ENCODE data around the gene CCZ1B. TPM values are rescaled to one million over a fixed set of nuclear protein-coding genes. Genes with fewer than 3 reads are reported as not detected.
"Not testable (repeated sequence)": the region's sequence is repeated elsewhere in the genome, so short reads cannot be mapped to it uniquely, and the experiment has no call there.

The CCZ1B gene
- total RNA-seq, result 10 to 100 TPM; 60.1 to 95.5 (median 85.1) TPM
- total RNA-seq (2013), result 88.0 TPM
- 16.2 to 32.1 (median 22.8) reads per million in 29 experiments for total RNA-seq

DNA sequence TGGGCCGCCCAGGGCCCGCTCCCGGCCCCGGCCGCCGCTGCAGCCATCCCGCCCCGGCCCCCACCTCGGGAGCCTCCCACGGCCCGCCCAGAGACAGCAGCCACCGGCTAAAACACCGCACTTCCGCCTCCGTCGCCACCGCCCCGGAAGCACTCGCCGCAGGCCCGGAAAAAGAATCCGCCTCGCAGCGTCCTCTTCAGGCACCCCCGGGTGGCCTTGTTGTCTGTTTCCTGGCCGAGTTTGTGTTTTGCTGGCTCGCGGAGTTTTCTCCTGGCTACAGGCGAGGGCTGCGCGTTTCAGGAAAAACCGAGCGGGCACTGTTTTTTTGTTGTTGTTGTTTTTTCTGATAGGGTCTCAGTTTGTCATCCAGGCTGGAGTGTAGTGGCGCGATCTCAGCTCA lies at the start of gene CCZ1B:
Gene CCZ1B (minus strand): TSS at position 125 of the 400 bp plus-strand sequence. CDS start 78 bp downstream, at position 47.
- H3K36me3 ChIP-seq (ENCODE audit: control insufficient read depth in 2 of 2, extremely low read depth in 1 of 2, insufficient read depth in 1 of 2, low read length in 1 of 2); H3K4me1 ChIP-seq (ENCODE audit: control insufficient read depth in 1 of 2, extremely low read depth in 1 of 2, insufficient read depth in 2 of 2, low read length in 2 of 2); H3K9me3 ChIP-seq; H3K27me3 Mint-ChIP-seq; CTCF ChIA-PET; POLR2A ChIA-PET; H3K36me3 Mint-ChIP-seq; H3K27me3 ChIP-seq (replicated peaks in 1 of 2; ENCODE audit: control insufficient read depth in 2 of 2, extremely low read depth in 1 of 2, insufficient read depth in 2 of 2, low read length in 1 of 2); H3K9me3 Mint-ChIP-seq: not testable (repeated sequence)
- peak within 1 kb of the TSS; percentile 92 to 95 for H3K27ac Mint-ChIP-seq
- Histone ChIP-seq H3K27ac (ENCODE audit: low read length) (peak within 1 kb of the TSS; percentile 55), H3K4me3 (ENCODE audit: control insufficient read depth in 1 of 2, extremely low read depth in 1 of 2, low read length in 1 of 2) (peak within 1 kb of the TSS; percentile 23 to 49)
- H3K4me1 Mint-ChIP-seq, result peaks cover 0 to 13% (median 12%) of the 10 kb centered on the region in 3 donors
- WGBS (ENCODE audit: insufficient coverage), result 2% methylated on average over 18 of the region's 35 CpGs
- peak; percentile 72 to 90 (median 85) for DNase-seq
- ATAC-seq (replicated peaks in 1 of 4), result peak; percentile 92 to 98 (median 94)
- peak within 1 kb of the TSS; percentile 90 to 92 (median 91) for H3K4me3 Mint-ChIP-seq

DNA sequence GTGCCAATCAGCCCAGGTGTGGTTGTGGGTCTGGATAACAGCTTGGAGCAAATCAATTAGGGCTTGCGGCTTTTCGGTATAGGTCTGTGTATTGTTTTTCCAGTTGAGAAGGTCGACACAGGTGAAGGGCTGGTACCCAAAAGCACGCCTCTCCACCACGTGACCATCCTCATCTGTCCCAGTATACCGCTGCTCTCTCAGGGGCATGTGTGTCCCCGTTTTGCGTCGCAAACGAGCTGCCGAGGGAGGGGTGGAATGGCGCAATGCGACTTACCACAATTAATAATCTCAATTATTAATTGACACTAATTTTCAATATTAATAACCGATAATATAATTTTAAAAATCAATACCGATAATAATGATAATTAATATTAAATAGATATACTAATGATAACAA lies 48.9 kb upstream of the CCZ1B start:
- H3K27me3 ChIP-seq (replicated peaks in 1 of 2; ENCODE audit: control insufficient read depth in 2 of 2, extremely low read depth in 1 of 2, insufficient read depth in 2 of 2, low read length in 1 of 2); ATAC-seq (replicated peaks in 1 of 4); DNase-seq; H3K9me3 ChIP-seq; H3K27ac Mint-ChIP-seq; CTCF ChIA-PET; H3K36me3 Mint-ChIP-seq; POLR2A ChIA-PET; H3K4me1 Mint-ChIP-seq; H3K4me3 ChIP-seq (ENCODE audit: control insufficient read depth in 1 of 2, extremely low read depth in 1 of 2, low read length in 1 of 2); H3K36me3 ChIP-seq (ENCODE audit: control insufficient read depth in 2 of 2, extremely low read depth in 1 of 2, insufficient read depth in 1 of 2, low read length in 1 of 2); H3K4me3 Mint-ChIP-seq; H3K27ac ChIP-seq (ENCODE audit: low read length); H3K4me1 ChIP-seq (ENCODE audit: control insufficient read depth in 1 of 2, extremely low read depth in 1 of 2, insufficient read depth in 2 of 2, low read length in 2 of 2); H3K9me3 Mint-ChIP-seq: not testable (repeated sequence)
- WGBS (ENCODE audit: insufficient coverage), result 75% methylated on average over 2 of the region's 15 CpGs
- H3K27me3 Mint-ChIP-seq, result peaks cover 16 to 18% of the 10 kb centered on the region in 2 donors

DNA sequence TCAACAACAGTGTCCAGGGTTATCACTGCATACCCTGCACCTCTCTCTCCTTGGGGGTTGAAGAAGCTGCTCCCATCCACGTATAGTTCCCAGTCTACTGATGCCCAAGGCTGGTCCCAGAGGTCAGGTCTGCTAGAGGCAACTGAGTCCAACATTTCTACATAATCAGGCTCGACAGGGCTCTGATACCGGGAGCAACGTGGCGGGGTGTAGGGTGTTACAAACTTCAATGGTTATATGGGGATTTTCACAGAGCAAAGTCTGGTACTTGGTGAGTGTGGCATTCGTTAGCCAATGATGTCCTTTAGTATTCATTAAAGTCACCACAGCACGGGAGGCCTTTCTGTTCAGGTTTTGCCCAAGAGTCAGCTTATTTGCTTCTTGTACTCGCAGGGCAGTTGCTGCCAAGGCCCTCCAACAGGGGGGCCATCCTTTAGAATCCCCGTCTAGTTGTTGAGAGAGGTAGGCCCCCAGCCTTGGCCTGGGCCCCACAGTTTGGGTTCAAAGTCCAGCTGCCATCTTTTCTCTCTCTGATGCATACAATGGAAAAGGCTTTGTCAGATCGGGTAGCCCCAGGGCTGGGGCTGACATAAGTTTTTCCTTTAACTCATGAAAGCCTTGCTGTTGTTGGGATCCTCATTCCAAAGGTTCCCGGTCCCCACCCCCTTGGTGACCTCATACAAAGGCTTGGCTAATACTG lies 46.3 kb upstream of the CCZ1B start:
- peaks cover 10 to 18% of the 10 kb centered on the region in 2 donors for H3K27me3 Mint-ChIP-seq
- H3K27me3 ChIP-seq (replicated peaks in 1 of 2; ENCODE audit: control insufficient read depth in 2 of 2, extremely low read depth in 1 of 2, insufficient read depth in 2 of 2, low read length in 1 of 2); H3K36me3 ChIP-seq (ENCODE audit: control insufficient read depth in 2 of 2, extremely low read depth in 1 of 2, insufficient read depth in 1 of 2, low read length in 1 of 2); H3K9me3 ChIP-seq; ATAC-seq (replicated peaks in 1 of 4); H3K4me3 ChIP-seq (ENCODE audit: control insufficient read depth in 1 of 2, extremely low read depth in 1 of 2, low read length in 1 of 2); H3K4me1 ChIP-seq (ENCODE audit: control insufficient read depth in 1 of 2, extremely low read depth in 1 of 2, insufficient read depth in 2 of 2, low read length in 2 of 2); CTCF ChIA-PET; H3K27ac Mint-ChIP-seq; H3K4me3 Mint-ChIP-seq; DNase-seq; H3K9me3 Mint-ChIP-seq; H3K27ac ChIP-seq (ENCODE audit: low read length); H3K36me3 Mint-ChIP-seq; H3K4me1 Mint-ChIP-seq: not testable (repeated sequence)
- WGBS (ENCODE audit: insufficient coverage), result 76% methylated on average over 6 of the region's 11 CpGs
- POLR2A ChIA-PET, result interaction anchor here in 1 of 2 donors (0.5 kb wide), 1 partner anchor 1026 kb away, joined by 4 read pairs; no protein-coding TSS in a partner anchor

DNA sequence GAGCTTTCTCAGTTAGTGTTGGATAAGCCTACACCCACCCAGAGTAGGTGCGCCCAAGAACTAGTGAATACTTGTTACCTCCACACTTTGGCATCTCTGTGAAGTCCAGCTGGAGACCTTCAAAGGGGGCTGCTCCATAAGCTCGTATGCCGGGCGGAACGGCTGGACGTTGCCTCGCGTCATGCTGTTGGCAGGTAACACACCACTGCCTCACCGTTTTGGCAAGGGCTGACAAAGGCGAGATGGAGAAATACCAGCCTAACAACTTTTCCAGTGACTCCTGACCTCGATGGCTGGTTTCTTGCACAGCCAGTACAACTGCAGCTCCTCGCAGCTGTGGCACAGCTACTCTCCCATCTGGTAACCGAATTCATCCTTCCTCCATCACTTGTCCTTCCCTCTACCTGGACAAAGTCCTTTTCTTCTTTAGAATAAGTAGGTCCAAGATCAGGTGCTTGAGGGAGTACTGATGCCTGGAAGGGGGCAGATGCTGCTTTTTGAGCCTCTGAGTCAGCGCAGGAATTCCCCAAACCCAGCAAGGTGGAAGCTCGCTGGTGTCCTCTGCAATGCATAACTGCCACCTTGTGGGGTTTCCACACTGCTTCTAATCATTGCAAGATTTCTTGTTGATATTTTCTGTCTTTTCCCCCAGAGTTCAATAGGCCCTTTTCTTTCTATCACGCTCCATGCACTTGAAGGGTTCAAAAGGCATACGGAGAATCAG lies 45.5 kb upstream of the CCZ1B start:
- WGBS (ENCODE audit: insufficient coverage), result 91% methylated on average over 13 of the region's 17 CpGs
- H3K4me1 Mint-ChIP-seq; ATAC-seq (replicated peaks in 1 of 4): not testable (repeated sequence)

DNA sequence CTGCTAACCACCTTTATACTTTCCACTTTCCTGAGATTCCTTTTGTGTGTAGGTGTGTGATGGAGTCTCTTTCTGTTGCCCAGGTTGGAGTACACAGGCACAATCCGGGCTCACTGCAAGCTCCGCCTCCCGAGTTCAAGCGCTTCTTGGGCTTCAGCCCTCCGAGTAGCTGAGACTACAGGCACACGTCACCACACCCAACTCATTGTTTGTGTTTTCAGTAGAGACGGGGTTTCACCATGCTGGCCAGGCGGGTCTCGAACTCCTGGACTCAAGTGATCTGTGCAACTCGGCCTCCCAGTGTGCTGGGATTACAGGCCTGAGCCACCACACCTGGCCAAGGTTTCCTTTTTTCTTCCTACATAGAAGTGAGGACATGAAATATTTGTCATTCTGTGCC lies 38.7 kb upstream of the CCZ1B start:
- H3K27ac ChIP-seq (ENCODE audit: low read length); H3K36me3 ChIP-seq (ENCODE audit: control insufficient read depth in 2 of 2, extremely low read depth in 1 of 2, insufficient read depth in 1 of 2, low read length in 1 of 2); H3K4me1 ChIP-seq (ENCODE audit: control insufficient read depth in 1 of 2, extremely low read depth in 1 of 2, insufficient read depth in 2 of 2, low read length in 2 of 2); H3K9me3 ChIP-seq; H3K36me3 Mint-ChIP-seq; H3K9me3 Mint-ChIP-seq; H3K27ac Mint-ChIP-seq; POLR2A ChIA-PET; CTCF ChIA-PET; H3K4me1 Mint-ChIP-seq; H3K4me3 Mint-ChIP-seq; ATAC-seq (replicated peaks in 1 of 4); DNase-seq; H3K27me3 ChIP-seq (replicated peaks in 1 of 2; ENCODE audit: control insufficient read depth in 2 of 2, extremely low read depth in 1 of 2, insufficient read depth in 2 of 2, low read length in 1 of 2); H3K4me3 ChIP-seq (ENCODE audit: control insufficient read depth in 1 of 2, extremely low read depth in 1 of 2, low read length in 1 of 2): not testable (repeated sequence)
- peaks cover 19% of the 10 kb centered on the region in 2 donors for H3K27me3 Mint-ChIP-seq
- WGBS (ENCODE audit: insufficient coverage), result 69% methylated on average over 4 of the region's 10 CpGs

More for the DNA sequence above, 45.5 kb upstream of the CCZ1B start:
- H3K9me3 ChIP-seq; H3K4me3 ChIP-seq (ENCODE audit: control insufficient read depth in 1 of 2, extremely low read depth in 1 of 2, low read length in 1 of 2); H3K4me1 ChIP-seq (ENCODE audit: control insufficient read depth in 1 of 2, extremely low read depth in 1 of 2, insufficient read depth in 2 of 2, low read length in 2 of 2); H3K27me3 ChIP-seq (replicated peaks in 1 of 2; ENCODE audit: control insufficient read depth in 2 of 2, extremely low read depth in 1 of 2, insufficient read depth in 2 of 2, low read length in 1 of 2); H3K36me3 ChIP-seq (ENCODE audit: control insufficient read depth in 2 of 2, extremely low read depth in 1 of 2, insufficient read depth in 1 of 2, low read length in 1 of 2); DNase-seq; H3K27ac Mint-ChIP-seq; CTCF ChIA-PET; H3K27ac ChIP-seq (ENCODE audit: low read length); H3K9me3 Mint-ChIP-seq; H3K4me3 Mint-ChIP-seq; POLR2A ChIA-PET; H3K36me3 Mint-ChIP-seq: not testable (repeated sequence)
- peaks cover 14 to 18% of the 10 kb centered on the region in 2 donors for H3K27me3 Mint-ChIP-seq

DNA sequence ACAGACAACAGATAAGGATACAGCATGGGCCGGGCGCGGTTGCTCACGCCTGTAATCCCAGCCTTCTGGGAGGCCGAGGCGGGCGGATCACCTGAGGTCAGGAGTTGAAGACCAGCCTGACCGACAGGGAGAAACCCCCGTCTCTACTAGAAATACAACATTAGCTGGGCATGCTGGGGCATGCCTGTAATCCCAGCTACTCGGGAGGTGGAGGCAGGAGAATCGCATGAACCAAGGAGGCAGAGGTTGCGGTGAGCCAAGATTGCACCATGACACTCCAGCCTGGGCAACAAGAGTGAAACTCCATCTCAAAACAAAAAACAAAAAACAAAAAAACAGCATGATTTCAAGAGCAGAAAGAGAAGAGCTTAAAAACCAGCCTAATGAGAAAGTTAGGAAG lies 38.1 kb upstream of the CCZ1B start:
- POLR2A ChIA-PET; H3K36me3 Mint-ChIP-seq; ATAC-seq (replicated peaks in 1 of 4); H3K36me3 ChIP-seq (ENCODE audit: control insufficient read depth in 2 of 2, extremely low read depth in 1 of 2, insufficient read depth in 1 of 2, low read length in 1 of 2); H3K4me3 ChIP-seq (ENCODE audit: control insufficient read depth in 1 of 2, extremely low read depth in 1 of 2, low read length in 1 of 2); H3K27ac ChIP-seq (ENCODE audit: low read length); H3K9me3 ChIP-seq; DNase-seq; H3K4me1 Mint-ChIP-seq; H3K4me1 ChIP-seq (ENCODE audit: control insufficient read depth in 1 of 2, extremely low read depth in 1 of 2, insufficient read depth in 2 of 2, low read length in 2 of 2); H3K27me3 ChIP-seq (replicated peaks in 1 of 2; ENCODE audit: control insufficient read depth in 2 of 2, extremely low read depth in 1 of 2, insufficient read depth in 2 of 2, low read length in 1 of 2); H3K27ac Mint-ChIP-seq; H3K9me3 Mint-ChIP-seq; CTCF ChIA-PET; H3K4me3 Mint-ChIP-seq: not testable (repeated sequence)
- 76% methylated on average over 7 of the region's 12 CpGs for WGBS (ENCODE audit: insufficient coverage)
- peaks cover 15 to 19% of the 10 kb centered on the region in 2 donors for H3K27me3 Mint-ChIP-seq

All from T-cell (primary cell).